K562 (cell line): ENCODE results near the gene LBHD1. TPM values are rescaled to one million over a fixed set of nuclear protein-coding genes. Genes with fewer than 3 reads are reported as not detected.

Experiments used
- CSDE1 ChIP-seq, 2 experiments: fragments of 450-650 bp; IDR thresholded peaks; 2 replicates each; pipeline ENCODE4 v1.6.1; 2016; ENCODE audit warnings: mild to moderate bottlenecking in 1 of 2
- EGR1 ChIP-seq: fragments of 450-650 bp; conservative IDR thresholded peaks from 2 replicates; pipeline ENCODE4 v1.6.1; 2017; ENCODE audit warnings: mild to moderate bottlenecking
- MECOM ChIP-seq: fragments of 250-450 bp; sonication (Bioruptor Pico); IDR thresholded peaks from 2 replicates; pipeline ENCODE4 v1.8.0; 2022; ENCODE audit warnings: inconsistent platforms
- NCOR1 ChIP-seq: fragments of 450-650 bp; IDR thresholded peaks from 2 replicates; pipeline ENCODE4 v1.6.1; 2016; ENCODE audit warnings: mild to moderate bottlenecking, moderate library complexity
- POLR2G ChIP-seq: fragments of 200-400 bp; formaldehyde crosslinking; IDR thresholded peaks from 2 replicates; pipeline ENCODE4 v1.6.1; 2017; ENCODE audit warnings: low read depth, mild to moderate bottlenecking, antibody characterized with exemption, low read length, moderate library complexity
- PYGO2 ChIP-seq: fragments of 450-650 bp; IDR thresholded peaks from 2 replicates; pipeline ENCODE4 v1.6.1; 2016; ENCODE audit warnings: mild to moderate bottlenecking, missing genetic modification characterization, moderate library complexity, missing compliant biosample characterization
- ZNF3 ChIP-seq: fragments of 250-450 bp; sonication (Bioruptor Pico); IDR thresholded peaks from 2 replicates; pipeline ENCODE4 v1.5.0; 2021; ENCODE audit warnings: mild to moderate bottlenecking, moderate library complexity
- ZNF589 ChIP-seq: fragments of 200-800 bp; sonication (Bioruptor generic); IDR thresholded peaks from 2 replicates; pipeline ENCODE4 v1.6.1; 2016; ENCODE audit warnings: low read depth, missing genetic modification characterization, missing compliant biosample characterization
- ZNF77 ChIP-seq: fragments of 250-450 bp; sonication (Bioruptor Pico); IDR thresholded peaks from 2 replicates; pipeline ENCODE4 v1.5.0; 2020
- polyA plus RNA-seq, 8 experiments: library from polyadenylated mRNA; depleted of rRNA in 4 of 8; stranded (reverse) in 5 of 8; unstranded in 3 of 8; fragments of >200 nt; fragmentation: Nextera tagmentation in 2 of 8; fragmentation: Illumina TruSeq in 1 of 8; extraction: Ambion mirVana in 2 of 8; extraction: Trizol in 1 of 8; gene quantifications; 2 replicates each; pipeline versions ENCODE4 v1.2.1 to v1.2.3, GENCODE V29; 2011 to 2014; ENCODE audit warnings: inconsistent platforms in 1 of 8, missing spikeins in 1 of 8
- total RNA-seq, 7 experiments: library from RNA; depleted of rRNA in 6 of 7; stranded (reverse); fragments of >200 nt in 6 of 7; fragmentation: Illumina TruSeq in 2 of 7; extraction: Trizol in 2 of 7; gene quantifications; 2 replicates each; pipeline versions ENCODE4 v1.2.1 to v1.2.3, GENCODE V29; 2011 to 2021; ENCODE audit warnings: low replicate concordance in 1 of 7
- TF ChIP-seq, protein P1 (sequence below): fragments of 250-450 bp; sonication (Bioruptor Pico); IDR thresholded peaks from 2 replicates; pipeline ENCODE4 v1.4.0; 2020; ENCODE audit warnings: mild to moderate bottlenecking
- TF ChIP-seq, protein P2 (sequence below): fragments of 450-650 bp; formaldehyde crosslinking; IDR thresholded peaks from 2 replicates; pipeline ENCODE4 v1.4.0; 2020; ENCODE audit warnings: mild to moderate bottlenecking, moderate library complexity
- TF ChIP-seq, protein P3 (sequence below): fragments of 200-800 bp; sonication (Bioruptor generic); IDR thresholded peaks from 2 replicates; pipeline ENCODE4 v1.6.1; 2017; ENCODE audit warnings: missing genetic modification characterization, missing compliant biosample characterization
- TF ChIP-seq, protein P4 (sequence below): fragments of 450-650 bp; IDR thresholded peaks from 2 replicates; pipeline ENCODE4 v1.6.1; 2018; ENCODE audit not compliant: partially characterized antibody
- TF ChIP-seq, protein P5 (sequence below), 2 experiments: fragments of 200-800 bp in 1 of 2; sonication (Bioruptor generic) in 1 of 2; sonication (generic) in 1 of 2; formaldehyde crosslinking in 1 of 2; IDR thresholded peaks in 1 of 2; conservative IDR thresholded peaks in 1 of 2; 2 replicates each; pipeline versions ENCODE4 v1.5.0 to v1.6.1; 2016 to 2020; ENCODE audit warnings: missing compliant biosample characterization in 1 of 2, missing genetic modification characterization in 1 of 2, missing genetic modification reagents in 1 of 2
- TF ChIP-seq, protein P6 (sequence below): sonication (generic); IDR thresholded peaks from 2 replicates; pipeline ENCODE4 v1.6.1; 2016

LBHD1 gene
- total and polyA plus RNA-seq, 9 of the 15 experiments (the other 6 are each of a cell fraction or from before 2014, with no cell fraction given), result 2.6 to 28.0 (median 12.5) TPM

DNA sequence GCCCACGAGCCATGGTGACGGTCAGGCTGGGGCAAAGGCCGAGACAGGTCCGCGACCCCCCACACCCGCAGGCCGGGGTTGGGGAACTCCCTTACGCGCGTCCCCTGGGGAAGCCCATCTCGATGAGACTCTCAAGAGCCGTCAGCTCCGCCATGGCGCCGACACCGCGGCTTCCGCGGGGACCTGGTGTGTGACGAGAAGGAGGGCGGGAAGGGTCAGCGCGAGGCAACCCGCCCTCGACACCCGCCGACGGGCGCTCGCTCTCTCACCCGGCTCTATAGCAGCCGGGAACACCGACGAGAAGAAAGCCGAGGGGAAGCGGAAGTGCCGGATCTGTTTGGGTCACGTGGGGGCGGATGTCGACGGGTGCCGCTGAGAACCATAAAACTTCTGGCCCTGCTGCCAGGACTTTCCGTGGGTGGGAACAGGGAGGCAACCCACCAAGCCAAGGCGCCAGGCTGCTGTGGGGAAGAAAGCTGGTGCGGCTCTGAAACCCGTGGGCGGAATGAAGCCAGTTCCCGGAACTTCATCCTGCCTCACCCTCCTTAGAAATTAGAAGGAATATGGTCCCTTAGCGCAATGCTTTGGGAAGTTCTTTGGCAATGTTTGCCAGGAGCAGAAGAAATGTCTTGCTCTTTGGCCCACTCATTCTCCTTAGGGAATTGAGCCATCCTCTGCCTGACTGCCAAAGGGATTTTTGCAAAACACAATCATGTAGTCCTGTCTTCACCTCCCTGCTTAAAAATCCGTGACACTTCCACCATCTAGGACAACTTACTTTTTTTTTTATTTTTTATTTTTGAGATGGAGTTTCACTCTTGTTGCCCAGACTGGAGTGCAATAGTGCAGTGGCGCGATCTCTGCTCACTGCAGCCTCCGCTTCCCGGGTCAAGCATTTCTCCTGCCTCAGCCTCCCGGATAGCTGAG lies 7.0 kb upstream of the LBHD1 start, which contains the start of gene UBXN1 (continued):
- TF ChIP-seq, protein P1, sequence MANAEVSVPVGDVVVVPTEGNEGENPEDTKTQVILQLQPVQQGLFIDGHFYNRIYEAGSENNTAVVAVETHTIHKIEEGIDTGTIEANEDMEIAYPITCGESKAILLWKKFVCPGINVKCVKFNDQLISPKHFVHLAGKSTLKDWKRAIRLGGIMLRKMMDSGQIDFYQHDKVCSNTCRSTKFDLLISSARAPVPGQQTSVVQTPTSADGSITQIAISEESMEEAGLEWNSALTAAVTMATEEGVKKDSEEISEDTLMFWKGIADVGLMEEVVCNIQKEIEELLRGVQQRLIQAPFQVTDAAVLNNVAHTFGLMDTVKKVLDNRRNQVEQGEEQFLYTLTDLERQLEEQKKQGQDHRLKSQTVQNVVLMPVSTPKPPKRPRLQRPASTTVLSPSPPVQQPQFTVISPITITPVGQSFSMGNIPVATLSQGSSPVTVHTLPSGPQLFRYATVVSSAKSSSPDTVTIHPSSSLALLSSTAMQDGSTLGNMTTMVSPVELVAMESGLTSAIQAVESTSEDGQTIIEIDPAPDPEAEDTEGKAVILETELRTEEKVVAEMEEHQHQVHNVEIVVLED (CRISPR knock-in tag), result no peak
- TF ChIP-seq, protein P2, sequence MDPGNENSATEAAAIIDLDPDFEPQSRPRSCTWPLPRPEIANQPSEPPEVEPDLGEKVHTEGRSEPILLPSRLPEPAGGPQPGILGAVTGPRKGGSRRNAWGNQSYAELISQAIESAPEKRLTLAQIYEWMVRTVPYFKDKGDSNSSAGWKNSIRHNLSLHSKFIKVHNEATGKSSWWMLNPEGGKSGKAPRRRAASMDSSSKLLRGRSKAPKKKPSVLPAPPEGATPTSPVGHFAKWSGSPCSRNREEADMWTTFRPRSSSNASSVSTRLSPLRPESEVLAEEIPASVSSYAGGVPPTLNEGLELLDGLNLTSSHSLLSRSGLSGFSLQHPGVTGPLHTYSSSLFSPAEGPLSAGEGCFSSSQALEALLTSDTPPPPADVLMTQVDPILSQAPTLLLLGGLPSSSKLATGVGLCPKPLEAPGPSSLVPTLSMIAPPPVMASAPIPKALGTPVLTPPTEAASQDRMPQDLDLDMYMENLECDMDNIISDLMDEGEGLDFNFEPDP (CRISPR knock-in tag), result no peak
- TF ChIP-seq, protein P3, sequence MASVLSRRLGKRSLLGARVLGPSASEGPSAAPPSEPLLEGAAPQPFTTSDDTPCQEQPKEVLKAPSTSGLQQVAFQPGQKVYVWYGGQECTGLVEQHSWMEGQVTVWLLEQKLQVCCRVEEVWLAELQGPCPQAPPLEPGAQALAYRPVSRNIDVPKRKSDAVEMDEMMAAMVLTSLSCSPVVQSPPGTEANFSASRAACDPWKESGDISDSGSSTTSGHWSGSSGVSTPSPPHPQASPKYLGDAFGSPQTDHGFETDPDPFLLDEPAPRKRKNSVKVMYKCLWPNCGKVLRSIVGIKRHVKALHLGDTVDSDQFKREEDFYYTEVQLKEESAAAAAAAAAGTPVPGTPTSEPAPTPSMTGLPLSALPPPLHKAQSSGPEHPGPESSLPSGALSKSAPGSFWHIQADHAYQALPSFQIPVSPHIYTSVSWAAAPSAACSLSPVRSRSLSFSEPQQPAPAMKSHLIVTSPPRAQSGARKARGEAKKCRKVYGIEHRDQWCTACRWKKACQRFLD (CRISPR knock-in tag), result peak; percentile 81
- TF ChIP-seq, protein P4, sequence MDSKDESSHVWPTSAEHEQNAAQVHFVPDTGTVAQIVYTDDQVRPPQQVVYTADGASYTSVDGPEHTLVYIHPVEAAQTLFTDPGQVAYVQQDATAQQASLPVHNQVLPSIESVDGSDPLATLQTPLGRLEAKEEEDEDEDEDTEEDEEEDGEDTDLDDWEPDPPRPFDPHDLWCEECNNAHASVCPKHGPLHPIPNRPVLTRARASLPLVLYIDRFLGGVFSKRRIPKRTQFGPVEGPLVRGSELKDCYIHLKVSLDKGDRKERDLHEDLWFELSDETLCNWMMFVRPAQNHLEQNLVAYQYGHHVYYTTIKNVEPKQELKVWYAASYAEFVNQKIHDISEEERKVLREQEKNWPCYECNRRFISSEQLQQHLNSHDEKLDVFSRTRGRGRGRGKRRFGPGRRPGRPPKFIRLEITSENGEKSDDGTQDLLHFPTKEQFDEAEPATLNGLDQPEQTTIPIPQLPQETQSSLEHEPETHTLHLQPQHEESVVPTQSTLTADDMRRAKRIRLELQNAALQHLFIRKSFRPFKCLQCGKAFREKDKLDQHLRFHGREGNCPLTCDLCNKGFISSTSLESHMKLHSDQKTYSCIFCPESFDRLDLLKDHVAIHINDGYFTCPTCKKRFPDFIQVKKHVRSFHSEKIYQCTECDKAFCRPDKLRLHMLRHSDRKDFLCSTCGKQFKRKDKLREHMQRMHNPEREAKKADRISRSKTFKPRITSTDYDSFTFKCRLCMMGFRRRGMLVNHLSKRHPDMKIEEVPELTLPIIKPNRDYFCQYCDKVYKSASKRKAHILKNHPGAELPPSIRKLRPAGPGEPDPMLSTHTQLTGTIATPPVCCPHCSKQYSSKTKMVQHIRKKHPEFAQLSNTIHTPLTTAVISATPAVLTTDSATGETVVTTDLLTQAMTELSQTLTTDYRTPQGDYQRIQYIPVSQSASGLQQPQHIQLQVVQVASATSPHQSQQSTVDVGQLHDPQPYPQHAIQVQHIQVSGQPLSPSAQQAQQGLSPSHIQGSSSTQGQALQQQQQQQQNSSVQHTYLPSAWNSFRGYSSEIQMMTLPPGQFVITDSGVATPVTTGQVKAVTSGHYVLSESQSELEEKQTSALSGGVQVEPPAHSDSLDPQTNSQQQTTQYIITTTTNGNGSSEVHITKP, result peak; percentile 33
- TF ChIP-seq, protein P5, sequence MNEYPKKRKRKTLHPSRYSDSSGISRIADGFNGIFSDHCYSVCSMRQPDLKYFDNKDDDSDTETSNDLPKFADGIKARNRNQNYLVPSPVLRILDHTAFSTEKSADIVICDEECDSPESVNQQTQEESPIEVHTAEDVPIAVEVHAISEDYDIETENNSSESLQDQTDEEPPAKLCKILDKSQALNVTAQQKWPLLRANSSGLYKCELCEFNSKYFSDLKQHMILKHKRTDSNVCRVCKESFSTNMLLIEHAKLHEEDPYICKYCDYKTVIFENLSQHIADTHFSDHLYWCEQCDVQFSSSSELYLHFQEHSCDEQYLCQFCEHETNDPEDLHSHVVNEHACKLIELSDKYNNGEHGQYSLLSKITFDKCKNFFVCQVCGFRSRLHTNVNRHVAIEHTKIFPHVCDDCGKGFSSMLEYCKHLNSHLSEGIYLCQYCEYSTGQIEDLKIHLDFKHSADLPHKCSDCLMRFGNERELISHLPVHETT (CRISPR knock-in tag; conservative IDR thresholded peaks at IDR 0.05 in 1 of 2, IDR thresholded peaks at IDR 0.05 in 1 of 2), result peak in 1 of 2 experiments; percentile 72; a peak in 3 of 4 replicates
- TF ChIP-seq ZNF77 (CRISPR knock-in tag), result no peak
- TF ChIP-seq, protein P6, sequence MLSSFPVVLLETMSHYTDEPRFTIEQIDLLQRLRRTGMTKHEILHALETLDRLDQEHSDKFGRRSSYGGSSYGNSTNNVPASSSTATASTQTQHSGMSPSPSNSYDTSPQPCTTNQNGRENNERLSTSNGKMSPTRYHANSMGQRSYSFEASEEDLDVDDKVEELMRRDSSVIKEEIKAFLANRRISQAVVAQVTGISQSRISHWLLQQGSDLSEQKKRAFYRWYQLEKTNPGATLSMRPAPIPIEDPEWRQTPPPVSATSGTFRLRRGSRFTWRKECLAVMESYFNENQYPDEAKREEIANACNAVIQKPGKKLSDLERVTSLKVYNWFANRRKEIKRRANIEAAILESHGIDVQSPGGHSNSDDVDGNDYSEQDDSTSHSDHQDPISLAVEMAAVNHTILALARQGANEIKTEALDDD, result no peak
- no peak for TF ChIP-seq MECOM (CRISPR knock-in tag)
- peak; percentile 96 for TF ChIP-seq EGR1
- TF ChIP-seq ZNF589 (CRISPR knock-in tag), result no peak
- peak; percentile 94 for TF ChIP-seq POLR2G
- no peak for TF ChIP-seq PYGO2 (tag)
- TF ChIP-seq NCOR1, result no peak
- TF ChIP-seq ZNF3 (CRISPR knock-in tag), result no peak
- TF ChIP-seq CSDE1 (IDR thresholded peaks at IDR 0.05), result 0 out of 4 replicates have a peak, but pooled peaks of 1 of the 2 experiments have one; percentile 11
